ENCODE measurements around the gene PDCD1.
"Not testable (repeated sequence)": the region's sequence is repeated elsewhere in the genome, so short reads cannot be mapped to it uniquely, and the experiment has no call there.

Gene PDCD1

DNA sequence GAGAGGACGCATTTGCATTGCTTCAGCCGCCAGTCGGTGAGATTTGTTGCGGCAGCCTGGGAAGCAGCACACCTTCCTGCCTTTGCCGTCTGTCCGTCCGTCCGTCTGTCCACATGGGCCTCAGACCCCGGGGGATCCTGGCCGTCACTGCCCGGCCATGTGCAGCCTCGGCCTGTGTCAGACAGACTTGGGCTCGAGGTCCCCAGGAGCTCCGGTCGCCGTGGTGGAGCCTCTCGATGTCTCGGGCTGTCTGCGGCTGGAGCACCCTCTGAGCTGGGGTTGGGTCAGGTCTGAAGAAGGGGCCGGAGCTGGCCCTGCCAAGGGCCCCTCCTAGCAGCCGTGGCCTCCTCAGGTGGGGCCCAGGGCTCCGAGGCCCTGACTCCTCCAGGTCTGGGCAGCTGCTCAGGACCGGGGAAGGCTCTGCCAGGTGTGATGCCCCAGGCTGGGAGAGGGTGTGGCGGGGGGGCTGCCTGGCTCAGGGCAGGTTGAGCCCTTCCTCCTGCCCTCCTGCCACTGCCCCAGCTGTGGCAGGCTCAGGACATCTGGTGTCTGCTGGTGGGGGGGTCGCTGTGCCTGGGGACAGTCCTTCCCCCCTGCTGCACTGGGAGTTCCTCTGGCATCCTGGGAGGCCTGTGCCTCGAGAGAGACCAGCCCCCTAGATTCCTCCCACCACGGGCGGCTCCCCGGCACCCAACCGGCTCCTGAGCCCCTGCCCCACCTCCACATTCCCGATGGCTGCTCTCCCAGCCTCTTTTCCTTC is 37.9 kb downstream of the PDCD1 start:
- no peak overlapping the region for H3K4me3 ChIP-seq (replicated peaks; ENCODE audit: low read depth, low read length)
- DNase-seq (ENCODE audit: extremely low read depth, insufficient read length), result peak; percentile 7
- TF ChIP-seq, protein P1, sequence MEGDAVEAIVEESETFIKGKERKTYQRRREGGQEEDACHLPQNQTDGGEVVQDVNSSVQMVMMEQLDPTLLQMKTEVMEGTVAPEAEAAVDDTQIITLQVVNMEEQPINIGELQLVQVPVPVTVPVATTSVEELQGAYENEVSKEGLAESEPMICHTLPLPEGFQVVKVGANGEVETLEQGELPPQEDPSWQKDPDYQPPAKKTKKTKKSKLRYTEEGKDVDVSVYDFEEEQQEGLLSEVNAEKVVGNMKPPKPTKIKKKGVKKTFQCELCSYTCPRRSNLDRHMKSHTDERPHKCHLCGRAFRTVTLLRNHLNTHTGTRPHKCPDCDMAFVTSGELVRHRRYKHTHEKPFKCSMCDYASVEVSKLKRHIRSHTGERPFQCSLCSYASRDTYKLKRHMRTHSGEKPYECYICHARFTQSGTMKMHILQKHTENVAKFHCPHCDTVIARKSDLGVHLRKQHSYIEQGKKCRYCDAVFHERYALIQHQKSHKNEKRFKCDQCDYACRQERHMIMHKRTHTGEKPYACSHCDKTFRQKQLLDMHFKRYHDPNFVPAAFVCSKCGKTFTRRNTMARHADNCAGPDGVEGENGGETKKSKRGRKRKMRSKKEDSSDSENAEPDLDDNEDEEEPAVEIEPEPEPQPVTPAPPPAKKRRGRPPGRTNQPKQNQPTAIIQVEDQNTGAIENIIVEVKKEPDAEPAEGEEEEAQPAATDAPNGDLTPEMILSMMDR (IDR thresholded peaks at IDR 0.05; ENCODE audit: insufficient read depth, low read length, poor library complexity, severe bottlenecking), result no peak

DNA sequence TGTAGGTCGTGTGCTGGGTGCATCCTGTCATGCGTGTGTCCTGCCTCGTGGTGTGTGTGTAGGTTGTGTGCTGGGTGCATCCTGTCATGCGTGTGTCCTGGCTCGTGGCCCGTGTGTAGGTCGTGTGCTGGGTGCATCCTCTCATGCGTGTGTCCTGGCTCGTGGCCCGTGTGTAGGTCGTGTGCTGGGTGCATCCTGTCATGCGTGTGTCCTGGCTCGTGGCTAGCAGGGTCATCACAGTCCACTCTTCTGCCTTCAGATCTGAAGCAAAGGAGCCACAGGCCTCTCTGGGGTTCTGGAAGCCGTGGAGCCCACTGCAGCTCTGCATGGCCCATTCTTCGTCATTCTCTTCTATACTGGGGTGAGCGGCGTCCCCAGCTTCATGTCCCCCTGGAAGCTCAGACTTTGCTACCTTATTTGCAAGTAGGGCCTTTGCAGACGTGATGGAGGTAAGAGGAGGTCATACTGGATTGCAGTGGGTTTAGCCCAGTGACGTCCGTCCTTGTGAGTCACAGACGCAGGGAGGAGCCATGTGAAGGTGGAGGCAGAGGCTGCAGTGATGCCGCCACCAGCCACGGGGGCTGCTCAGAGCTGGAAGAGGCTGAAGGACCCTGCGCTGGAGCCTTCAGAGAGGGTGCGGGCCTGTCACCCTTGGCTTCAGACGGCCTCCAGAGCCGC is 38.6 kb downstream of the PDCD1 start:
- peak; percentile 9 for DNase-seq (ENCODE audit: extremely low read depth, insufficient read length)
- H3K36me3 ChIP-seq (ENCODE audit: control insufficient read depth, insufficient read depth, low read length); H3K4me3 ChIP-seq (replicated peaks; ENCODE audit: low read depth, low read length); H3K27me3 ChIP-seq (replicated peaks; ENCODE audit: control insufficient read depth, insufficient read depth, low read length): not testable (repeated sequence)

More for the DNA sequence above, 37.9 kb downstream of the PDCD1 start:
- Histone ChIP-seq H3K36me3 (ENCODE audit: control insufficient read depth, insufficient read depth, low read length) (no peaks in the 10 kb centered on the region), H3K27me3 (replicated peaks; ENCODE audit: control insufficient read depth, insufficient read depth, low read length) (no peaks in the 10 kb centered on the region)

GRCh38 chr2:241818943-241819270 is 39.8 kb downstream of the PDCD1 start:
- no peaks in the 10 kb centered on the region for H3K36me3 ChIP-seq (ENCODE audit: control insufficient read depth, insufficient read depth, low read length)
- TF ChIP-seq, protein P1 (IDR thresholded peaks at IDR 0.05; ENCODE audit: insufficient read depth, low read length, poor library complexity, severe bottlenecking), result no peak
- no peak overlapping the region for H3K4me3 ChIP-seq (replicated peaks; ENCODE audit: low read depth, low read length)
- H3K27me3 ChIP-seq (replicated peaks; ENCODE audit: control insufficient read depth, insufficient read depth, low read length), result no peaks in the 10 kb centered on the region
- DNase-seq (ENCODE audit: extremely low read depth, insufficient read length), result no peak

GRCh38 chr2:241818229-241818942 is 40.3 kb downstream of the PDCD1 start:
- no peaks in the 10 kb centered on the region for H3K36me3 ChIP-seq (ENCODE audit: control insufficient read depth, insufficient read depth, low read length)
- no peak for DNase-seq (ENCODE audit: extremely low read depth, insufficient read length)
- TF ChIP-seq, protein P1 (IDR thresholded peaks at IDR 0.05; ENCODE audit: insufficient read depth, low read length, poor library complexity, severe bottlenecking), result no peak
- H3K4me3 ChIP-seq (replicated peaks; ENCODE audit: low read depth, low read length), result no peak overlapping the region
- no peaks in the 10 kb centered on the region for H3K27me3 ChIP-seq (replicated peaks; ENCODE audit: control insufficient read depth, insufficient read depth, low read length)

GRCh38 chr2:241817821-241818215 is 40.9 kb downstream of the PDCD1 start:
- H3K36me3 ChIP-seq (ENCODE audit: control insufficient read depth, insufficient read depth, low read length); H3K4me3 ChIP-seq (replicated peaks; ENCODE audit: low read depth, low read length); DNase-seq (ENCODE audit: extremely low read depth, insufficient read length); H3K27me3 ChIP-seq (replicated peaks; ENCODE audit: control insufficient read depth, insufficient read depth, low read length): not testable (repeated sequence)

DNA sequence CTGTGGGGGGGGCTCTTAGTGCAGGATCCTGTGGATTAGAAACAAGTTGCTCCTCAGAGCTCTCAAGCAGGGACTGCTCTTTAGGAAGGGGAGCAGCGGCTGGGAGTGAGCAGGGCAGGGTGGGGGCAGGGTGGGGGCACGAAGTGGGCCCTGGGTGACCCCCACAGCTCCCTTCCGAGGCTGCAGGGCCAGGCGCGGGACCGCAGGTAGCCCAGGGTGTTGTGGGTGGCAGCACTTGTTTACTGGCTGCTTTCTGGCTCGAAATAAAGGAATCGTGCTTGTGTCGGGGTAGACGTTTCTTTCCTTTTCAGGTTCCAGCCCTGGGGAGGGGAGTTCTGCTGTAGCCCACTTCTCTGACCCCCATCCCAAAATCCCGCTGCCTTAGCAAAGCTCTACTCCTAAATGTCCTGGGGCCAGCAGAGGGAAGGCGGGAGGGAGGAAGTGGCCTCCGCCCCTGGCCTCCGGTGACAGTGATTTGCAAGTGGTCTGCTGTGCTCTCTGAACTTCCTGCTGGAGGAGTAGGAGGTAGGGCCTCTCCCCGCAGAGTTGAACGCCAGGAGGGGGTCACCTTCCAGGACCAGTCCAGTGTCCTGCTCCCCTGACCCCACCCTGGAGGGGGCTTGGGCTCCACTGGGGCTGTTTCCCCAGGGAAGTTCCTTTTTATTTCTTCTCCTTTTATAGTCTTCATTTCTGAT is 41.4 kb downstream of the PDCD1 start:
- Histone ChIP-seq H3K4me3 (replicated peaks; ENCODE audit: low read depth, low read length) (no peak overlapping the region), H3K36me3 (ENCODE audit: control insufficient read depth, insufficient read depth, low read length) (no peaks in the 10 kb centered on the region), H3K27me3 (replicated peaks; ENCODE audit: control insufficient read depth, insufficient read depth, low read length) (no peaks in the 10 kb centered on the region)
- no peak for DNase-seq (ENCODE audit: extremely low read depth, insufficient read length)
- TF ChIP-seq, protein P1 (IDR thresholded peaks at IDR 0.05; ENCODE audit: insufficient read depth, low read length, poor library complexity, severe bottlenecking), result no peak

All from GM06990 (cell line).